H1 (cell line): ENCODE results near the gene AUH. TPM values are rescaled to one million over a fixed set of nuclear protein-coding genes. Genes with fewer than 3 reads are reported as not detected.

Experiments used
- CEBPB ChIP-seq: IDR thresholded peaks from 2 replicates; pipeline ENCODE4 v1.6.1; 2012; ENCODE audit warnings: low read depth, low read length
- GTF2F1 ChIP-seq: IDR thresholded peaks from 2 replicates; pipeline ENCODE4 v1.6.1; 2012; ENCODE audit warnings: low read depth, low read length, improper control_type of control experiment, borderline replicate concordance
- JUN ChIP-seq: IDR thresholded peaks from 2 replicates; pipeline ENCODE4 v1.6.1; 2011; ENCODE audit warnings: low read depth, mild to moderate bottlenecking, improper control_type of control experiment, low read length
- KDM1A ChIP-seq: fragments of 200-600, 300-600 bp; sonication (generic); IDR thresholded peaks from 2 replicates; pipeline ENCODE4 v1.7.1; 2016; ENCODE audit warnings: mild to moderate bottlenecking, low read length, borderline replicate concordance
- NRF1 ChIP-seq: IDR thresholded peaks from 2 replicates; pipeline ENCODE4 v1.6.1; 2011; ENCODE audit warnings: mild to moderate bottlenecking, low read depth, low read length, improper control_type of control experiment
- POLR2A ChIP-seq, 2 experiments: IDR thresholded peaks; 1 replicate in 1 of 2; 2 replicates in 1 of 2; pipeline ENCODE4 v1.6.1; 2011; ENCODE audit warnings: low read depth in 2 of 2, low read length in 2 of 2, mild to moderate bottlenecking in 2 of 2; ENCODE audit errors: control extremely low read depth in 1 of 2
- RXRA ChIP-seq: IDR thresholded peaks from 2 replicates; pipeline ENCODE4 v1.6.1; 2011; ENCODE audit warnings: low read depth, mild to moderate bottlenecking, low read length, moderate library complexity; ENCODE audit not compliant: insufficient read depth
- SP2 ChIP-seq: IDR thresholded peaks from 2 replicates; pipeline ENCODE4 v1.6.1; 2012; ENCODE audit warnings: mild to moderate bottlenecking, low read length, inconsistent platforms
- polyA plus RNA-seq, 7 experiments: library from polyadenylated mRNA; depleted of rRNA in 3 of 7; stranded (reverse) in 5 of 7; unstranded in 2 of 7; fragments of >200 nt in 5 of 7; fragments of 200-250 nt in 2 of 7; gene quantifications; 1 replicate in 5 of 7; 2 replicates in 1 of 7; 4 replicates in 1 of 7; pipeline versions ENCODE4 v1.2.1 to v1.2.3, GENCODE V29; 2011 to 2013; ENCODE audit warnings: missing spikeins in 2 of 7, mixed read lengths in 2 of 7
- total RNA-seq: library from RNA; stranded (reverse); fragmentation: NEBNext Ultra II Directional; extraction: Animal tissue kit (Norgen Biotek cat#: 25700); gene quantifications from 2 replicates; pipeline ENCODE4 v1.2.1, GENCODE V29; 2021
- TF ChIP-seq, protein P1 (sequence below): fragments of 300-600 bp; sonication (generic); IDR thresholded peaks from 2 replicates; pipeline ENCODE4 v1.7.1; 2012; ENCODE audit warnings: low read length, moderate library complexity, mild to moderate bottlenecking, inconsistent platforms; ENCODE audit not compliant: insufficient replicate concordance
- TF ChIP-seq, protein P2 (sequence below): IDR thresholded peaks from 2 replicates; pipeline ENCODE4 v1.6.1; 2011; ENCODE audit warnings: low read length, improper control_type of control experiment

Gene AUH
- total and polyA plus RNA-seq, 2 of the 8 experiments (the other 6 are each of a cell fraction or from before 2014, with no cell fraction given) = 5.8 to 21.9 TPM

DNA sequence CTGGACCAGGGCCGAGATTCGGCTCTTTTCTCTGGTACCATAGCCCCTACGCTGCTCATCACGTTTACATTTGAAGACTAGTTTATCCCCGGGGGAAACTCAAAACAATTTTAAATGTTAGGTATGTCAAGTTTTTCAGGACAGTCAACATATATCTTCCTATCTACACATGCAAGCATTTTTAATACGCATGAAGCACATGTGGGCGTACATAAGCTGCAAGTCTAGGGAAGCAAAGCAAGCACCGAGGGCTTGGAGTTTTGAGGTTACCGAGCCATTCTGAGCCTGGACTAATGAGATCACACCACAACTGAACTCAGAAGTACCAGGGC, 154.4 kb downstream of the AUH start (continued):
- TF ChIP-seq, protein P1, sequence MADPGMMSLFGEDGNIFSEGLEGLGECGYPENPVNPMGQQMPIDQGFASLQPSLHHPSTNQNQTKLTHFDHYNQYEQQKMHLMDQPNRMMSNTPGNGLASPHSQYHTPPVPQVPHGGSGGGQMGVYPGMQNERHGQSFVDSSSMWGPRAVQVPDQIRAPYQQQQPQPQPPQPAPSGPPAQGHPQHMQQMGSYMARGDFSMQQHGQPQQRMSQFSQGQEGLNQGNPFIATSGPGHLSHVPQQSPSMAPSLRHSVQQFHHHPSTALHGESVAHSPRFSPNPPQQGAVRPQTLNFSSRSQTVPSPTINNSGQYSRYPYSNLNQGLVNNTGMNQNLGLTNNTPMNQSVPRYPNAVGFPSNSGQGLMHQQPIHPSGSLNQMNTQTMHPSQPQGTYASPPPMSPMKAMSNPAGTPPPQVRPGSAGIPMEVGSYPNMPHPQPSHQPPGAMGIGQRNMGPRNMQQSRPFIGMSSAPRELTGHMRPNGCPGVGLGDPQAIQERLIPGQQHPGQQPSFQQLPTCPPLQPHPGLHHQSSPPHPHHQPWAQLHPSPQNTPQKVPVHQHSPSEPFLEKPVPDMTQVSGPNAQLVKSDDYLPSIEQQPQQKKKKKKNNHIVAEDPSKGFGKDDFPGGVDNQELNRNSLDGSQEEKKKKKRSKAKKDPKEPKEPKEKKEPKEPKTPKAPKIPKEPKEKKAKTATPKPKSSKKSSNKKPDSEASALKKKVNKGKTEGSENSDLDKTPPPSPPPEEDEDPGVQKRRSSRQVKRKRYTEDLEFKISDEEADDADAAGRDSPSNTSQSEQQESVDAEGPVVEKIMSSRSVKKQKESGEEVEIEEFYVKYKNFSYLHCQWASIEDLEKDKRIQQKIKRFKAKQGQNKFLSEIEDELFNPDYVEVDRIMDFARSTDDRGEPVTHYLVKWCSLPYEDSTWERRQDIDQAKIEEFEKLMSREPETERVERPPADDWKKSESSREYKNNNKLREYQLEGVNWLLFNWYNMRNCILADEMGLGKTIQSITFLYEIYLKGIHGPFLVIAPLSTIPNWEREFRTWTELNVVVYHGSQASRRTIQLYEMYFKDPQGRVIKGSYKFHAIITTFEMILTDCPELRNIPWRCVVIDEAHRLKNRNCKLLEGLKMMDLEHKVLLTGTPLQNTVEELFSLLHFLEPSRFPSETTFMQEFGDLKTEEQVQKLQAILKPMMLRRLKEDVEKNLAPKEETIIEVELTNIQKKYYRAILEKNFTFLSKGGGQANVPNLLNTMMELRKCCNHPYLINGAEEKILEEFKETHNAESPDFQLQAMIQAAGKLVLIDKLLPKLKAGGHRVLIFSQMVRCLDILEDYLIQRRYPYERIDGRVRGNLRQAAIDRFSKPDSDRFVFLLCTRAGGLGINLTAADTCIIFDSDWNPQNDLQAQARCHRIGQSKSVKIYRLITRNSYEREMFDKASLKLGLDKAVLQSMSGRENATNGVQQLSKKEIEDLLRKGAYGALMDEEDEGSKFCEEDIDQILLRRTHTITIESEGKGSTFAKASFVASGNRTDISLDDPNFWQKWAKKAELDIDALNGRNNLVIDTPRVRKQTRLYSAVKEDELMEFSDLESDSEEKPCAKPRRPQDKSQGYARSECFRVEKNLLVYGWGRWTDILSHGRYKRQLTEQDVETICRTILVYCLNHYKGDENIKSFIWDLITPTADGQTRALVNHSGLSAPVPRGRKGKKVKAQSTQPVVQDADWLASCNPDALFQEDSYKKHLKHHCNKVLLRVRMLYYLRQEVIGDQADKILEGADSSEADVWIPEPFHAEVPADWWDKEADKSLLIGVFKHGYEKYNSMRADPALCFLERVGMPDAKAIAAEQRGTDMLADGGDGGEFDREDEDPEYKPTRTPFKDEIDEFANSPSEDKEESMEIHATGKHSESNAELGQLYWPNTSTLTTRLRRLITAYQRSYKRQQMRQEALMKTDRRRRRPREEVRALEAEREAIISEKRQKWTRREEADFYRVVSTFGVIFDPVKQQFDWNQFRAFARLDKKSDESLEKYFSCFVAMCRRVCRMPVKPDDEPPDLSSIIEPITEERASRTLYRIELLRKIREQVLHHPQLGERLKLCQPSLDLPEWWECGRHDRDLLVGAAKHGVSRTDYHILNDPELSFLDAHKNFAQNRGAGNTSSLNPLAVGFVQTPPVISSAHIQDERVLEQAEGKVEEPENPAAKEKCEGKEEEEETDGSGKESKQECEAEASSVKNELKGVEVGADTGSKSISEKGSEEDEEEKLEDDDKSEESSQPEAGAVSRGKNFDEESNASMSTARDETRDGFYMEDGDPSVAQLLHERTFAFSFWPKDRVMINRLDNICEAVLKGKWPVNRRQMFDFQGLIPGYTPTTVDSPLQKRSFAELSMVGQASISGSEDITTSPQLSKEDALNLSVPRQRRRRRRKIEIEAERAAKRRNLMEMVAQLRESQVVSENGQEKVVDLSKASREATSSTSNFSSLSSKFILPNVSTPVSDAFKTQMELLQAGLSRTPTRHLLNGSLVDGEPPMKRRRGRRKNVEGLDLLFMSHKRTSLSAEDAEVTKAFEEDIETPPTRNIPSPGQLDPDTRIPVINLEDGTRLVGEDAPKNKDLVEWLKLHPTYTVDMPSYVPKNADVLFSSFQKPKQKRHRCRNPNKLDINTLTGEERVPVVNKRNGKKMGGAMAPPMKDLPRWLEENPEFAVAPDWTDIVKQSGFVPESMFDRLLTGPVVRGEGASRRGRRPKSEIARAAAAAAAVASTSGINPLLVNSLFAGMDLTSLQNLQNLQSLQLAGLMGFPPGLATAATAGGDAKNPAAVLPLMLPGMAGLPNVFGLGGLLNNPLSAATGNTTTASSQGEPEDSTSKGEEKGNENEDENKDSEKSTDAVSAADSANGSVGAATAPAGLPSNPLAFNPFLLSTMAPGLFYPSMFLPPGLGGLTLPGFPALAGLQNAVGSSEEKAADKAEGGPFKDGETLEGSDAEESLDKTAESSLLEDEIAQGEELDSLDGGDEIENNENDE = no peak
- TF ChIP-seq GTF2F1 (no peak), NRF1 (no peak), RXRA (no peak), CEBPB (no peak), POLR2A (IDR thresholded peaks at IDR 0.05; ENCODE audit: control extremely low read depth in 1 of 2, low read depth in 2 of 2, low read length in 2 of 2) (no peak), KDM1A (no peak), JUN (no peak), SP2 (no peak)
- TF ChIP-seq, protein P2, sequence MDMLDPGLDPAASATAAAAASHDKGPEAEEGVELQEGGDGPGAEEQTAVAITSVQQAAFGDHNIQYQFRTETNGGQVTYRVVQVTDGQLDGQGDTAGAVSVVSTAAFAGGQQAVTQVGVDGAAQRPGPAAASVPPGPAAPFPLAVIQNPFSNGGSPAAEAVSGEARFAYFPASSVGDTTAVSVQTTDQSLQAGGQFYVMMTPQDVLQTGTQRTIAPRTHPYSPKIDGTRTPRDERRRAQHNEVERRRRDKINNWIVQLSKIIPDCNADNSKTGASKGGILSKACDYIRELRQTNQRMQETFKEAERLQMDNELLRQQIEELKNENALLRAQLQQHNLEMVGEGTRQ = no peak
- TF ChIP-seq, all 59 proteins: peak for 0
